K562 (cell line): ENCODE measurements around the gene RRBP1. TPM values are rescaled to one million over a fixed set of nuclear protein-coding genes. Genes with fewer than 3 reads are reported as not detected.

Experiments used
- ATAC-seq: fragments of 200-7000 bp; cut with Tn5 transposase; 3 replicates; pipeline ENCODE4 v1.9.1; 2020; ENCODE audit warnings: moderate library complexity
- BruUV-seq: library from RNA; stranded (reverse); fragments of 400-500 nt; replicated peaks from 2 replicates; lab custom pipeline; 2021; lab: Mats Ljungman, UMichigan
- CTCF ChIA-PET: fragments of 300-600 bp; formaldehyde crosslinking; extraction: SDS; loops from one replicate; lab custom pipeline; 2021; ENCODE audit warnings: low intra/inter-chr PET ratio; lab: Yijun Ruan, JAX
- POLR2A ChIA-PET: fragments of 300-600, 350-650 bp; sonication (Branson Sonifier 250); formaldehyde crosslinking; extraction: SDS; loops from one replicate; lab custom pipeline; 2021; ENCODE audit warnings: antibody characterized with exemption, inconsistent platforms; lab: Yijun Ruan, JAX
- DNase-seq, 4 experiments: peaks; one replicate each; pipeline versions ENCODE4 v3.0.0 to v3.0.0-alpha.2; 2011 to 2018; ENCODE audit warnings: low spot score in 3 of 4, mixed read lengths in 3 of 4; ENCODE audit errors: extremely low read depth in 1 of 4
- FAIRE-seq: peaks from 2 replicates; lab custom pipeline; 2011; peaks lifted over from hg19 to GRCh38; lab: Jason Lieb, UNC
- H2AFZ ChIP-seq: 2 replicates; pipeline ENCODE4 v1.6.0; 2011; ENCODE audit warnings: low read depth, low read length, control low read depth, inconsistent platforms
- H3K27ac ChIP-seq: fragments of 200-600 bp; 3 replicates; pipeline ENCODE4 v1.8.0; 2011; ENCODE audit warnings: low read depth, mild to moderate bottlenecking, control low read depth, inconsistent platforms, low read length, moderate library complexity, mixed read lengths; ENCODE audit errors: extremely low read depth
- H3K27me3 ChIP-seq, 2 experiments: fragments of 300-600 bp in 1 of 2; 2 replicates in 1 of 2; 3 replicates in 1 of 2; pipeline versions ENCODE4 v1.6.0 to v1.8.0; 2011; ENCODE audit warnings: inconsistent platforms in 2 of 2, low read length in 2 of 2, mild to moderate bottlenecking in 1 of 2, mixed read lengths in 1 of 2, moderate library complexity in 1 of 2; ENCODE audit not compliant: control insufficient read depth in 2 of 2, insufficient read depth in 2 of 2
- H3K36me3 ChIP-seq: fragments of 300-600 bp; 3 replicates; pipeline ENCODE4 v1.8.0; 2011; ENCODE audit warnings: mild to moderate bottlenecking, low read length, inconsistent platforms; ENCODE audit not compliant: control insufficient read depth, insufficient read depth
- H3K4me1 ChIP-seq, 2 experiments: fragments of 200-600 bp in 1 of 2; replicated peaks in 1 of 2; 2 replicates in 1 of 2; 3 replicates in 1 of 2; pipeline versions ENCODE4 v1.5.1 to v1.8.0; 2011; ENCODE audit warnings: inconsistent platforms in 2 of 2, low read length in 2 of 2, mild to moderate bottlenecking in 1 of 2, mixed read lengths in 1 of 2, moderate library complexity in 1 of 2; ENCODE audit not compliant: control insufficient read depth in 2 of 2, insufficient read depth in 2 of 2
- H3K4me2 ChIP-seq: 2 replicates; pipeline ENCODE4 v1.6.1; 2011; ENCODE audit warnings: low read length, control low read depth, inconsistent platforms, mixed read lengths; ENCODE audit not compliant: insufficient read depth
- H3K4me3 ChIP-seq: fragments of 200-600 bp; sonication (generic), shearing (Covaris generic); 2 replicates; pipeline ENCODE4 v1.5.1; 2016; ENCODE audit warnings: control low read depth, inconsistent platforms
- H3K79me2 ChIP-seq: fragments of 200-600 bp; 3 replicates; pipeline ENCODE4 v1.8.0; 2011; ENCODE audit warnings: low read length, inconsistent platforms; ENCODE audit not compliant: control insufficient read depth, insufficient read depth
- H3K9ac ChIP-seq, 2 experiments: 2 replicates each; pipeline versions ENCODE4 v1.6.0 to v1.6.1; 2011; ENCODE audit warnings: low read depth in 2 of 2, low read length in 2 of 2, control low read depth in 1 of 2, inconsistent platforms in 1 of 2, mild to moderate bottlenecking in 1 of 2, mixed read lengths in 1 of 2; ENCODE audit not compliant: insufficient read depth in 1 of 2
- H3K9me1 ChIP-seq: one replicate; pipeline ENCODE4 v1.6.0; 2011; ENCODE audit warnings: inconsistent platforms, mild to moderate bottlenecking, low read length, moderate library complexity; ENCODE audit not compliant: control insufficient read depth, insufficient read depth
- H3K9me3 ChIP-seq: replicated peaks from 2 replicates; pipeline ENCODE4 v1.5.1; 2011; ENCODE audit warnings: low read depth, low read length, inconsistent platforms; ENCODE audit not compliant: control insufficient read depth, insufficient read depth
- H4K20me1 ChIP-seq: replicated peaks from 2 replicates; pipeline ENCODE4 v1.6.1; 2011; ENCODE audit warnings: low read length, inconsistent platforms, mixed read lengths; ENCODE audit not compliant: control insufficient read depth, insufficient read depth
- DLX4 ChIP-seq: fragments of 250-450 bp; sonication (Bioruptor Pico); IDR thresholded peaks from 2 replicates; pipeline ENCODE4 v1.6.1; 2021; ENCODE audit warnings: mild to moderate bottlenecking
- EHMT2 ChIP-seq: fragments of 450-650 bp; IDR thresholded peaks from 2 replicates; pipeline ENCODE4 v1.6.1; 2018; ENCODE audit warnings: antibody characterized with exemption
- GABPB1 ChIP-seq: sonication (generic); formaldehyde crosslinking; IDR thresholded peaks from 2 replicates; pipeline ENCODE4 v1.8.0; 2022; ENCODE audit warnings: mild to moderate bottlenecking, missing genetic modification reagents
- HDAC8 ChIP-seq: fragments of 450-650 bp; IDR thresholded peaks from 2 replicates; pipeline ENCODE4 v1.6.1; 2016; ENCODE audit warnings: mild to moderate bottlenecking, missing genetic modification characterization, moderate library complexity, missing compliant biosample characterization
- NR2F6 ChIP-seq: fragments of 450-650 bp; formaldehyde crosslinking; IDR thresholded peaks from 2 replicates; pipeline ENCODE4 v1.4.0; 2020; ENCODE audit warnings: mild to moderate bottlenecking
- NRF1 ChIP-seq, 2 experiments: fragments of 450-650 bp; IDR thresholded peaks in 1 of 2; conservative IDR thresholded peaks in 1 of 2; 2 replicates each; pipeline ENCODE4 v1.6.1; 2014; ENCODE audit warnings: mild to moderate bottlenecking in 2 of 2
- SRSF7 ChIP-seq: fragments of 200-400 bp; formaldehyde crosslinking; optimal IDR thresholded peaks from 2 replicates; pipeline ENCODE3; 2017; ENCODE audit warnings: mild to moderate bottlenecking, low read depth, low read length
- TCF15 ChIP-seq: fragments of 250-450 bp; sonication (Bioruptor Pico); IDR thresholded peaks from 2 replicates; pipeline ENCODE4 v1.8.0; 2022; ENCODE audit warnings: moderate library complexity, mild to moderate bottlenecking, inconsistent platforms
- TEAD1 ChIP-seq, 2 experiments: fragments of 450-650 bp in 1 of 2; sonication (generic) in 1 of 2; formaldehyde crosslinking; IDR thresholded peaks; 2 replicates each; pipeline versions ENCODE4 v1.4.0 to v1.8.0; 2020 to 2022; ENCODE audit warnings: mild to moderate bottlenecking in 2 of 2, missing genetic modification reagents in 1 of 2
- WHSC1 ChIP-seq: IDR thresholded peaks from one replicate; pipeline ENCODE4 v1.6.1; 2012; ENCODE audit warnings: low read length, control low read depth, inconsistent platforms
- ZC3H4 ChIP-seq: sonication (generic); formaldehyde crosslinking; IDR thresholded peaks from 2 replicates; pipeline ENCODE4 v1.9.0; 2021; ENCODE audit warnings: missing genetic modification reagents, borderline replicate concordance
- ZHX1 ChIP-seq: fragments of 150-350 bp; conservative IDR thresholded peaks from 2 replicates; pipeline ENCODE4 v1.6.1; 2014; ENCODE audit warnings: low read length
- ZNF444 ChIP-seq: fragments of 250-450 bp; sonication (Bioruptor Pico); IDR thresholded peaks from 2 replicates; pipeline ENCODE4 v1.4.0; 2020; ENCODE audit warnings: mild to moderate bottlenecking, moderate library complexity
- WGBS: fragments of 100-300 bp; shearing (Covaris generic); methylation state at CpG from one replicate; pipeline ENCODE4 v1.1.6; 2016; ENCODE audit warnings: low coverage, mixed read lengths; ENCODE audit not compliant: insufficient coverage; ENCODE audit errors: missing lambda C conversion rate; 5-methylcytosine and 5-hydroxymethylcytosine counted together
- in situ Hi-C: fragments of 300-500 bp; cut with MboI; formaldehyde crosslinking; loops from 4 replicates; pipeline ENCODE4 v1.15.0; 2018; ENCODE audit warnings: inconsistent platforms, mixed read lengths
- intact Hi-C: fragments of 100-400 bp; cut with micrococcal nuclease; formaldehyde crosslinking; loops from 2 replicates; pipeline ENCODE4 v1.14.2; 2022
- polyA plus RNA-seq, 8 experiments: library from polyadenylated mRNA; depleted of rRNA in 4 of 8; stranded (reverse) in 5 of 8; unstranded in 3 of 8; fragments of >200 nt; fragmentation: Nextera tagmentation in 2 of 8; fragmentation: Illumina TruSeq in 1 of 8; extraction: Ambion mirVana in 2 of 8; extraction: Trizol in 1 of 8; gene quantifications; 2 replicates each; pipeline versions ENCODE4 v1.2.1 to v1.2.3, GENCODE V29; 2011 to 2014; ENCODE audit warnings: inconsistent platforms in 1 of 8, missing spikeins in 1 of 8
- total RNA-seq, 7 experiments: library from RNA; depleted of rRNA in 6 of 7; stranded (reverse); fragments of >200 nt in 6 of 7; fragmentation: Illumina TruSeq in 2 of 7; extraction: Trizol in 2 of 7; gene quantifications; 2 replicates each; pipeline versions ENCODE4 v1.2.1 to v1.2.3, GENCODE V29; 2011 to 2021; ENCODE audit warnings: low replicate concordance in 1 of 7
- TF ChIP-seq, protein P1 (sequence below): fragments of 250-450 bp; sonication (Bioruptor Pico); IDR thresholded peaks from 2 replicates; pipeline ENCODE4 v1.5.0; 2020; ENCODE audit warnings: mild to moderate bottlenecking, borderline replicate concordance
- TF ChIP-seq, protein P2 (sequence below): fragments of 450-650 bp; IDR thresholded peaks from 2 replicates; pipeline ENCODE4 v1.7.0; 2016; ENCODE audit warnings: borderline replicate concordance

The RRBP1 gene
- total and polyA plus RNA-seq, 9 of the 15 experiments (the other 6 are each of a cell fraction or from before 2014, with no cell fraction given): 0.84 to 32.0 (median 17.6) TPM

DNA sequence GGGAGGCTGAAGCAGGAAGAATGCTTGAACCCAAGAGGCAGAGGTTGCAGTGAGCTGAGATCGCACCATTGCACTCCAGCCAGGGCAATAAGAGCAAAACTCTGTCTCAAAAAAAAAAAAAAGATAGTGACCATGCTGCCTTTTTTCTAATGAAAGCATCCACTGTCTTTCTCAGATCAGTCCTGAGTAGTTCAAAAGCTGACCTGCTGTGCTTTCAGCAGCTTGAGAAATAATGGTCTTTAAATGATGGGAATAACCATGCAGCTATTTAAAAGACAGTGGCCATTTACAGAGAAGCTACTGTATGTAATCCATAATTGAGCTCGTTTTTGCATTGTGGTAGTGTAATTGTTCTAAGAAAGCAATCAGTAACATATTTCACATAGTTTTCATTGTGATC lies 76.0 kb downstream of the RRBP1 start:
- Histone ChIP-seq H2AFZ (no peak overlapping the region), H3K4me2 (no peak overlapping the region), H3K36me3 (peaks cover 14% of the 10 kb centered on the region; the same call in 1 of the 3 replicates), H3K9ac (no peak overlapping the region), H3K9me3 (no peaks in the 10 kb centered on the region), H3K79me2 (no peaks in the 10 kb centered on the region), H3K27ac (no peak overlapping the region), H3K9me1 (no peaks in the 10 kb centered on the region), H3K27me3 (no peaks in the 10 kb centered on the region), H4K20me1 (no peaks in the 10 kb centered on the region; the same call in 1 of the 2 replicates), H3K4me3 (no peak overlapping the region), H3K4me1 (no peaks in the 10 kb centered on the region)
- no peak for ATAC-seq
- FAIRE-seq: no peak
- POLR2A ChIA-PET: interaction anchor here (1.3 to 1.7 kb wide), 2 partner anchors 12 kb away, joined by 3 read pairs; no protein-coding TSS in a partner anchor
- 55% methylated on average over 2 of the region's 2 CpGs for WGBS
- CTCF ChIA-PET: no interaction called here
- BruUV-seq: no TSS peak
- in situ Hi-C loops (no loop called here), intact Hi-C loops (no loop called here)
- no peak for DNase-seq
- TF ChIP-seq EHMT2: no peak
- TF ChIP-seq, protein P1, sequence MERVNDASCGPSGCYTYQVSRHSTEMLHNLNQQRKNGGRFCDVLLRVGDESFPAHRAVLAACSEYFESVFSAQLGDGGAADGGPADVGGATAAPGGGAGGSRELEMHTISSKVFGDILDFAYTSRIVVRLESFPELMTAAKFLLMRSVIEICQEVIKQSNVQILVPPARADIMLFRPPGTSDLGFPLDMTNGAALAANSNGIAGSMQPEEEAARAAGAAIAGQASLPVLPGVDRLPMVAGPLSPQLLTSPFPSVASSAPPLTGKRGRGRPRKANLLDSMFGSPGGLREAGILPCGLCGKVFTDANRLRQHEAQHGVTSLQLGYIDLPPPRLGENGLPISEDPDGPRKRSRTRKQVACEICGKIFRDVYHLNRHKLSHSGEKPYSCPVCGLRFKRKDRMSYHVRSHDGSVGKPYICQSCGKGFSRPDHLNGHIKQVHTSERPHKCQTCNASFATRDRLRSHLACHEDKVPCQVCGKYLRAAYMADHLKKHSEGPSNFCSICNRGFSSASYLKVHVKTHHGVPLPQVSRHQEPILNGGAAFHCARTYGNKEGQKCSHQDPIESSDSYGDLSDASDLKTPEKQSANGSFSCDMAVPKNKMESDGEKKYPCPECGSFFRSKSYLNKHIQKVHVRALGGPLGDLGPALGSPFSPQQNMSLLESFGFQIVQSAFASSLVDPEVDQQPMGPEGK (CRISPR knock-in tag): no peak
- no peak for TF ChIP-seq DLX4 (CRISPR knock-in tag)
- TF ChIP-seq WHSC1: no peak
- TF ChIP-seq TCF15 (CRISPR knock-in tag): no peak
- no peak for TF ChIP-seq TEAD1 (CRISPR knock-in tag; IDR thresholded peaks at IDR 0.05)
- no peak for TF ChIP-seq NRF1 (conservative IDR thresholded peaks at IDR 0.05 in 1 of 2, IDR thresholded peaks at IDR 0.05 in 1 of 2)
- TF ChIP-seq, protein P2, sequence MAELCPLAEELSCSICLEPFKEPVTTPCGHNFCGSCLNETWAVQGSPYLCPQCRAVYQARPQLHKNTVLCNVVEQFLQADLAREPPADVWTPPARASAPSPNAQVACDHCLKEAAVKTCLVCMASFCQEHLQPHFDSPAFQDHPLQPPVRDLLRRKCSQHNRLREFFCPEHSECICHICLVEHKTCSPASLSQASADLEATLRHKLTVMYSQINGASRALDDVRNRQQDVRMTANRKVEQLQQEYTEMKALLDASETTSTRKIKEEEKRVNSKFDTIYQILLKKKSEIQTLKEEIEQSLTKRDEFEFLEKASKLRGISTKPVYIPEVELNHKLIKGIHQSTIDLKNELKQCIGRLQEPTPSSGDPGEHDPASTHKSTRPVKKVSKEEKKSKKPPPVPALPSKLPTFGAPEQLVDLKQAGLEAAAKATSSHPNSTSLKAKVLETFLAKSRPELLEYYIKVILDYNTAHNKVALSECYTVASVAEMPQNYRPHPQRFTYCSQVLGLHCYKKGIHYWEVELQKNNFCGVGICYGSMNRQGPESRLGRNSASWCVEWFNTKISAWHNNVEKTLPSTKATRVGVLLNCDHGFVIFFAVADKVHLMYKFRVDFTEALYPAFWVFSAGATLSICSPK: no peak
- TF ChIP-seq SRSF7: no peak
- no peak for TF ChIP-seq ZC3H4
- TF ChIP-seq ZNF444 (CRISPR knock-in tag): no peak
- TF ChIP-seq GABPB1 (CRISPR knock-in tag): no peak
- no peak for TF ChIP-seq NR2F6 (CRISPR knock-in tag)
- no peak for TF ChIP-seq HDAC8
- no peak for TF ChIP-seq ZHX1
